GM23248 (cell line): Measurements from ENCODE around the gene KLHL4. TPM values are rescaled to one million over a fixed set of nuclear protein-coding genes. Genes with fewer than 3 reads are reported as not detected.
"Not testable (repeated sequence)": the region's sequence is repeated elsewhere in the genome, so short reads cannot be mapped to it uniquely, and the experiment has no call there.

Experiments used
- DNase-seq: peaks from one replicate; pipeline ENCODE4 v3.0.0-alpha.2; 2015
- H2AFZ ChIP-seq: fragments of 200-600 bp; sonication (generic); 2 replicates; pipeline ENCODE4 v1.6.1; 2016; ENCODE audit warnings: antibody characterized with exemption
- H3F3A ChIP-seq: fragments of 200-600 bp; sonication (generic); 2 replicates; pipeline ENCODE4 v1.6.1; 2016; ENCODE audit warnings: mild to moderate bottlenecking, antibody characterized with exemption, mixed run types; ENCODE audit not compliant: insufficient read depth
- H3K27ac ChIP-seq: fragments of 200-600 bp; sonication (generic); 2 replicates; pipeline ENCODE4 v1.5.1; 2016; ENCODE audit warnings: mild to moderate bottlenecking
- H3K27me3 ChIP-seq: fragments of 200-600 bp; sonication (generic); replicated peaks from 2 replicates; pipeline ENCODE4 v1.6.1; 2016; ENCODE audit warnings: mild to moderate bottlenecking; ENCODE audit not compliant: insufficient read depth
- H3K36me3 ChIP-seq: fragments of 200-600 bp; sonication (generic); 2 replicates; pipeline ENCODE4 v1.6.1; 2016; ENCODE audit warnings: low read depth, mild to moderate bottlenecking
- H3K4me1 ChIP-seq: fragments of 200-600 bp; sonication (generic); 2 replicates; pipeline ENCODE4 v1.6.1; 2016; ENCODE audit warnings: mild to moderate bottlenecking; ENCODE audit not compliant: insufficient read depth
- H3K4me2 ChIP-seq: fragments of 200-600 bp; sonication (generic); one replicate; pipeline ENCODE4 v1.6.1; 2016; ENCODE audit warnings: mild to moderate bottlenecking; ENCODE audit not compliant: unreplicated experiment
- H3K4me3 ChIP-seq: fragments of 200-600 bp; sonication (generic); 2 replicates; pipeline ENCODE4 v1.5.1; 2016; ENCODE audit warnings: mild to moderate bottlenecking
- H3K79me2 ChIP-seq: fragments of 200-600 bp; sonication (generic); 2 replicates; pipeline ENCODE4 v1.6.1; 2016; ENCODE audit warnings: mild to moderate bottlenecking; ENCODE audit not compliant: insufficient read depth
- H3K9ac ChIP-seq: fragments of 200-600 bp; sonication (generic); 2 replicates; pipeline ENCODE4 v1.6.1; 2016; ENCODE audit warnings: mild to moderate bottlenecking
- H3K9me2 ChIP-seq: fragments of 200-600 bp; sonication (generic); 2 replicates; pipeline ENCODE4 v1.6.1; 2016; ENCODE audit warnings: mixed run types, mild to moderate bottlenecking, moderate library complexity; ENCODE audit not compliant: insufficient read depth
- H3K9me3 ChIP-seq: fragments of 200-600 bp; sonication (generic); one replicate; pipeline ENCODE4 v1.6.1; 2017; ENCODE audit warnings: low read depth
- H4K20me1 ChIP-seq: fragments of 200-600 bp; sonication (generic); 2 replicates; pipeline ENCODE4 v1.6.0; 2016; ENCODE audit not compliant: insufficient read depth
- EZH2 ChIP-seq: fragments of 200-600 bp; sonication (generic); IDR thresholded peaks from 2 replicates; pipeline ENCODE4 v1.6.1; 2018; ENCODE audit warnings: antibody characterized with exemption, mild to moderate bottlenecking; ENCODE audit not compliant: insufficient read depth, poor library complexity, severe bottlenecking
- EZH2phosphoT487 ChIP-seq: fragments of 200-600 bp; sonication (generic); IDR thresholded peaks from 2 replicates; pipeline ENCODE4 v1.6.1; 2018; ENCODE audit warnings: antibody characterized with exemption, moderate library complexity, mild to moderate bottlenecking, low read depth; ENCODE audit not compliant: insufficient read depth
- WGBS, 2 experiments: methylation state at CpG; one replicate each; pipeline ENCODE4 v1.1.6; 2015 to 2017; ENCODE audit warnings: low lambda C conversion rate in 2 of 2, low coverage in 1 of 2; ENCODE audit errors: missing lambda C conversion rate in 2 of 2; 5-methylcytosine and 5-hydroxymethylcytosine counted together
- in situ Hi-C: fragments of 300-500 bp; cut with MboI; formaldehyde crosslinking; loops from 2 replicates; pipeline ENCODE4 v1.15.0; 2020
- polyA plus RNA-seq: library from polyadenylated mRNA; unstranded; fragments of >200 nt; fragmentation: Nextera tagmentation; extraction: Ambion mirVana; gene quantifications from 2 replicates; pipeline ENCODE4 v1.2.1, GENCODE V29; 2016
- total RNA-seq: library from RNA; depleted of rRNA; stranded (reverse); fragments of >200 nt; shearing (Covaris generic); gene quantifications from 2 replicates; pipeline ENCODE4 v1.2.3, GENCODE V29; 2014

KLHL4 gene
- total and polyA plus RNA-seq, 2 experiments from 2014 or later = 0.11 TPM; not detected in 1

DNA sequence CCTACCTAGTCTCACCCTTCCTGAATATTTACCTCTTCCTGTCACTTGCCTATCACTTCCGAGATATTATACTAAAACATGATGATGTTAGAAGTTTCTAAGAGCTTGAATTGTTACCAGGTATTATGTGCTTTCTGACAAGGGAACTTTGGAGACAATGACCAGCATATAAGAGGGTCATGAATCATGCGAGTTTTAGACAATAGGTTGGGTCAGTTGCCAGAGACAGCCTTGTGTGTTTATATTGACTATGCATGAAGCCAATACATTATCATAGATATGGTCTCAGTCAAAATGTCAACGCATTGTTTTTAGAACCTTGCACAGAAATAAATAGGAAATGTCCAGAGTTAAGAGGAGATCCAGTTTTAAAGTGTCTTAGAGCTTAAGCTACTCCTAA is 116.8 kb downstream of the KLHL4 start:
- H3K27ac ChIP-seq = no peak overlapping the region
- no peaks in the 10 kb centered on the region for H3K9me3 ChIP-seq
- H3K4me2 ChIP-seq = no peak overlapping the region
- H3F3A ChIP-seq = no peaks in the 10 kb centered on the region
- no peak for DNase-seq
- TF ChIP-seq EZH2 = no peak
- TF ChIP-seq EZH2phosphoT487 = no peak
- no peak overlapping the region for H3K9ac ChIP-seq
- no peaks in the 10 kb centered on the region for H3K36me3 ChIP-seq
- H4K20me1 ChIP-seq = no peaks in the 10 kb centered on the region
- no peak overlapping the region for H3K4me3 ChIP-seq
- in situ Hi-C loops = no loop called here
- H3K27me3 ChIP-seq = no peaks in the 10 kb centered on the region
- H3K4me1 ChIP-seq = no peaks in the 10 kb centered on the region
- H2AFZ ChIP-seq = no peak overlapping the region
- WGBS, 2 experiments = 12 to 18% methylated on average over 3 of the region's 3 CpGs
- no peaks in the 10 kb centered on the region for H3K79me2 ChIP-seq
- H3K9me2 ChIP-seq = no peaks in the 10 kb centered on the region

DNA sequence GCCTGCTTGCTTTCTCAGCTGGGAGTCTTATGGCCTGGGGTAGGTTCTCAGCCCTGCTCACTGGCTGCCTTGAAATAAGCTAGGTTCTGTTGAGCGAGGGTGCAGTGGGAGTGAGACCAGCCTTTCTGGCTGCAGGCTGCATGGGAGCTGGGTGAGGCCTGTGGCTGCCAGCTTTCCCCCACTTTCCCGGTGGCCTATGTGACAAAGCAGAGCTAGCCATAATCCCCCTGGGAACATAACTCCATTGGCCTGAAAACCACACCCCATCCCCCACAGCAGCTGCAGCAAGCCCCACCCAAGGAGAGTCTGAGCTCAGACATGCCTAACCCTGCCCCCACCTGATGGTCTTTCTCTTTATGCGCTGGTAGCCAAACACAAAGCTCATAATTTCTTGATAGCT is 118.9 kb downstream of the KLHL4 start:
- Histone ChIP-seq H3K9me3 (no peaks in the 10 kb centered on the region), H3K79me2 (no peaks in the 10 kb centered on the region), H3K27ac (no peak overlapping the region), H3K9me2 (no peaks in the 10 kb centered on the region), H4K20me1 (no peaks in the 10 kb centered on the region), H3K9ac (no peak overlapping the region), H3K36me3 (no peaks in the 10 kb centered on the region), H3K4me2 (no peak overlapping the region), H3F3A (no peaks in the 10 kb centered on the region), H3K4me1 (no peaks in the 10 kb centered on the region), H2AFZ (no peak overlapping the region), H3K27me3 (no peaks in the 10 kb centered on the region), H3K4me3 (no peak overlapping the region)
- WGBS, 2 experiments = 37 to 48% methylated on average over 2 to 3 of the region's 3 CpGs
- in situ Hi-C loops = no loop called here
- no peak for DNase-seq
- TF ChIP-seq EZH2 = no peak
- no peak for TF ChIP-seq EZH2phosphoT487

DNA sequence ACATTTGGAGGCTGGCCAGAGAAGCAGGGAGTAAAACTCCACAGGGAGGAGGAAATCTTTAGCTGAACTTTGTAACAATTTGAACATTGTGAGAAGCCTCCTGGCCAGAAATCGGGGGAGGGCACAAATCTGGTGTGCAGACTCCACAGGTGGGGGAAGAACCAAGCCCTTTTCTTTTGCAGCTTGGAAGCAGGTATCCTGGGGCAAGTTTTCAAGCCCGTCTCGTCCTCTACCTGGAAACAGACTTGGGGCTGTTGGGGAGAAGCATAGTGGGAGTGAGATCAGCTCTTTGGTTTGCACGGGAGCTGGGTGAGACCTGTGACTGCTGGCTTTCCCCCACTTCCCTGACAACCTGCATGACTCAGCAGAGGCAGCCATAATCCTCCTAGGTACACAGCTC is 123.8 kb downstream of the KLHL4 start:
- H4K20me1 ChIP-seq, H3K36me3 ChIP-seq, H3K9ac ChIP-seq, H3K9me3 ChIP-seq, H3K9me2 ChIP-seq, H3K79me2 ChIP-seq, H3K27ac ChIP-seq, H3F3A ChIP-seq, DNase-seq, H2AFZ ChIP-seq, H3K4me2 ChIP-seq, in situ Hi-C loops, H3K4me3 ChIP-seq, H3K4me1 ChIP-seq, H3K27me3 ChIP-seq: not testable (repeated sequence)
- WGBS, 2 experiments = 23 to 25% methylated on average over 3 of the region's 4 CpGs

DNA sequence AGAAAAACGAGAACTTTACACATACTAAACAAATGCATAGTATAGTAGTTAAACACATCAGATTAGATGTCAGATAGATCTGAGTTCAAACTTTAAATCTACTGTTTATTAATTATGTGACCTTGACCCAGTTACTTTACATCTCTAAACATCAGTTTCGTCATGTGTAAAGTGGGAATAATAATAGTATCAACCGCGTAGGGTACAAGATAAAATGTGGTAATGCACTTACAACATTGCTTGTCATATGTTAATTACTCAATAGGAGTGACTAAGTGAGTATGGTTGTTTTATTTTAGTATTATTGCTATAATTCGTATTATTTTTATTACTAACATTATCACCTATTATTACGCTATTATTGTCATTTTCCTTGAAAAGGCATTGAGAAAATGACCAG is 144.2 kb downstream of the KLHL4 start:
- no peak for TF ChIP-seq EZH2
- TF ChIP-seq EZH2phosphoT487 = no peak
- Histone ChIP-seq H3K9ac (no peak overlapping the region), H3K4me1 (no peaks in the 10 kb centered on the region), H3K4me3 (no peak overlapping the region), H3F3A (no peaks in the 10 kb centered on the region), H3K27ac (no peak overlapping the region), H3K9me3 (no peaks in the 10 kb centered on the region), H3K79me2 (no peaks in the 10 kb centered on the region), H3K36me3 (no peaks in the 10 kb centered on the region), H3K9me2 (no peaks in the 10 kb centered on the region), H3K4me2 (no peak overlapping the region), H4K20me1 (no peaks in the 10 kb centered on the region), H2AFZ (no peak overlapping the region), H3K27me3 (no peaks in the 10 kb centered on the region)
- WGBS, 2 experiments = 37 to 40% methylated on average over 6 of the region's 6 CpGs
- in situ Hi-C loops = no loop called here
- no peak for DNase-seq

DNA sequence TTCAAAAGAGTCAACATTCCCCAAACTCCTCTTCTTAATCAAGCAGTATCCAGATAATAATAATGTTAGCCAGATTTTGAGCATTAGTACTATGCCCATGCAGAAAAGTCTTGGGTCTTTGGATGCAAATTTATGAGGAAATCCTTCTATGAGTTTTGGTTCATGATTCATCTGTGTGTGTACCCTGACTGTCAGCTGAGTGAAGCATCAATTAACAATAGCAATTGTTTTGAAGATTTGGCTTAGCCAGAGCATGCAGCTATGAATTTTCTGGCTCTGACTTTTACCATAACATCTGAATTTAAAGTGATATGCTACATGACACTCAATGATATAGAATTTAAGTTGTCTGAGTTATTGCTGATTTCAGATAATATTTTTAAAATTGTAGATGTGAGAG is 145.8 kb downstream of the KLHL4 start:
- no peaks in the 10 kb centered on the region for H4K20me1 ChIP-seq
- no peak for DNase-seq
- H3K36me3 ChIP-seq = no peaks in the 10 kb centered on the region
- no peak overlapping the region for H3K4me2 ChIP-seq
- no peak overlapping the region for H3K4me3 ChIP-seq
- no peaks in the 10 kb centered on the region for H3K9me2 ChIP-seq
- H3K27ac ChIP-seq = no peak overlapping the region
- no peaks in the 10 kb centered on the region for H3K79me2 ChIP-seq
- H3K27me3 ChIP-seq = no peaks in the 10 kb centered on the region
- H3K9ac ChIP-seq = no peak overlapping the region
- no peak overlapping the region for H2AFZ ChIP-seq
- in situ Hi-C loops = no loop called here
- H3F3A ChIP-seq = no peaks in the 10 kb centered on the region
- no peak for TF ChIP-seq EZH2phosphoT487
- TF ChIP-seq EZH2 = no peak
- H3K9me3 ChIP-seq = no peaks in the 10 kb centered on the region
- no peaks in the 10 kb centered on the region for H3K4me1 ChIP-seq
